HG02610 (cell line): Measurements from ENCODE around the gene DNAI4.
"Not testable (repeated sequence)": the region's sequence is repeated elsewhere in the genome, so short reads cannot be mapped to it uniquely, and the experiment has no call there.

Experiments
- ATAC-seq: cut with Tn5 transposase; IDR thresholded peaks from one replicate; pipeline ENCODE4 v1.9.1; 2021; ENCODE audit warnings: mild to moderate bottlenecking, moderate library complexity; ENCODE audit not compliant: unreplicated experiment

The DNAI4 gene

DNA sequence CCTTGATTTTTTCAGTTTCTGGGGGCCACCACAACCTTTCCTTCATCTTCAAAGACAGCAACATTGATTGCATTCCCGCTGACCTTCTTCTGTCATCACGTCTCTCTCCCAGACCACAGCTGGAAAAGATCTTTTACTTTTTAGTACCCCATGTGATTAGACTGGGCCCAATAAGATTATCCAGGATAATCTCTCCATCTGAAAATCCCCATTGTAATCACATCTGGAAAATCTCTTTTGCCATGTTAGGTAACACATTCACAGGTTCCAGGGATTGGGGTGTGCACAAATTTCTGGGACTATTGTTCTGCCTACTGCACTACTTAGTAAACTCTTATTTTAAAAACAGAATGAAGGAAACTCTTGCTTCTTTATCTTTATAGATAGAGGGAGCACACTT lies 76.5 kb downstream of the DNAI4 start:
- no peak for ATAC-seq

DNA sequence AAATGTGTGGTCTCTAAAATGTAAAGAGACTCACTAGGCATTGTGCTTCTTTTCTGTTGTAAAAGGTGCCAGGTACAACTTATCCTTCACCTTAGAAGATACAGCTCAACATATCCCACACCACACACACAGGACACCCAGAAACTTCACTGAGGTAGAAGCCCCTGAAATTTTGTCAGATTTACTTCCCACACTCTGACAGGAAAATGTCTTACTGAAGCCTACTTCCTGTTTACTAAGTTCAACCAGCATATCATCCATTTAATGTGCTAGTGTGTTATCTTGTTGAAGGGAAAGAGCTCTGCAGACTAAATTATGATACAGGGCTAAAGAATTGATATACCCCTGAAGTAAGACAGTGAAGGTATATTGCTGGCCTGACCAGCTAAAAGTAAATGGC lies 83.7 kb downstream of the DNAI4 start:
- ATAC-seq = no peak

DNA sequence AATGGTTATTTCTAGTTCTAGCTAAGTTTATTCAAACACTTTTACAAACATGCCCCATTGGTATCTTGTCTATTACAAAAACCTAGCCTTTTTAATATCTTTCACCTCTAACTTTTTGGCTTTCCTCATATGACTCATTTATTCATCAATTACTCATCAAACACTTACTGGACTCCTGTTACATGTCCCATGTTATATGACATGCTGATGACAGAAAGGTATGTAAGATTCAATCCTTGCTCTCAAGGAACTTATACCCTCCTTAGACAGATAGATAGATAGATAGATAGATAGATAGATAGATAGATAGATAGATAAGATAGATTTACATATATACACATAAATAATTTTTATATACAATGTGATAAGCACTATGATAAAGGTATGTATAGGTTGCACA lies 89.7 kb downstream of the DNAI4 start:
- no peak for ATAC-seq

DNA sequence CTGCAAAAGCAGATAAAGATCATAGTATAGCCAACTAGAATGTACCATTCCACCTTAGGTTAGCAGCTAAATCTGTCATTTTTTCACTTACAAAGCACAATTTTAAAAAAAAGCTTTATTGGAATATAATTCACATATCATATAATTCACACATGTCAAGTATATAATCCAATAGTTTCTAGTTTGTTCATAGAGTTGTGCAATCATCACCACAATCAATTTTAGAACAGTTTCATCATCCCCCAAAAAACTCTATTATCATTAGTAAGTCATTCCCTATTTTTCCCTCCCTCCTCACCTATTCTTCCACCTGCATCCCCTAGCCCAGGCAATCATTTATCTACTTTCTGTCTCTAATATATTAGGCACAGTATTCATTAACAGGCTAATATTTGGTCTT lies 91.5 kb downstream of the DNAI4 start:
- no peak for ATAC-seq

DNA sequence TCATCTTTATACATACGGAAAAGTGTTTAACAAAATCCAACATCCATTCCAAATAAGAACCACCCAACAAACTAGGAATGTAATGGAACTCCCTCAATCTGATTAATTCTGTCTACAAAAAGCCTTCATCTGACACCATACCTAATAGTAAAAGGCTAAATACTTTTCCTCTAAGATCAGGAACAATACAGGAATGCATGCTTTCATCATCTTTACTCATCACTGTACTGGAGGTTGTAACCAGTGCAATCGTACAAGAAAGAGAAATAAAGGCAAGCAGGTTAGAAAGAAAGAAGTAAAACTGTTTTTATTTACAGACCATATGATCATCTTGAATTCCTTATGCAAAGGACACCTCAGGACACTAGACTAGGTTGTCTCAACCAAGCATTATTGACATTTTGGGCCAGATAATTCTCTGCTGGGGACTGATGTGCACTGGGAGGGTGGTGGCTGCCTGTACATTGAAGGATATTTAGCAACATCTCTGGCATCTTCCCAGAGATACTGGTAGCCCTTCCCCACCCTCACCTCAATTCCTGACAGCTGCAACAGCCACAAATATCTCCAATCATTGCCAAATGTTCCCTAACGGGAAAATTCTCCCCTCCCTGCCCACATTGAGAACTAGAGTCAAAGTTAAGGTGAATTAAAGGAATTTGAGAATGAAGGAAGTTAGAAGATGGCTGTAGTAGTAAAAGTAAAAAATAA lies 93.0 kb downstream of the DNAI4 start:
- ATAC-seq = no peak

DNA sequence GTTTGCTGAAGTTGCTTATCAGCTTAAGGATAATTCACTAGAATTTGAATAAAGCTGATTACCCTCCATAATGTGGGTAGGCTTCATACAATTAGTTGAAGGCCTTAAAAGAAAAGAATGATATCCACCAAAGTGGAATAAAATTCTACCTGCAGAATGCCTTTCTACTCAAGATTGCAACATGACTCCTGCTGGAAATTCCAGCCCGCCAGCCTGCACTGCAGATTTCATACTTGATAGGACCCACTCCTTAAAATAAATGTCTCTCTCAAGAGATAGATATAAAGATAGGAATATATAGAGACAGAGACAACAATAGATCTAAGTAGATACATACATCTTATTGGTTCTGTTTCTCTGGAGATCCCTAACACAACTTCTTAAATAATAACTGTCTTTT lies 99.9 kb downstream of the DNAI4 start:
- no peak for ATAC-seq

DNA sequence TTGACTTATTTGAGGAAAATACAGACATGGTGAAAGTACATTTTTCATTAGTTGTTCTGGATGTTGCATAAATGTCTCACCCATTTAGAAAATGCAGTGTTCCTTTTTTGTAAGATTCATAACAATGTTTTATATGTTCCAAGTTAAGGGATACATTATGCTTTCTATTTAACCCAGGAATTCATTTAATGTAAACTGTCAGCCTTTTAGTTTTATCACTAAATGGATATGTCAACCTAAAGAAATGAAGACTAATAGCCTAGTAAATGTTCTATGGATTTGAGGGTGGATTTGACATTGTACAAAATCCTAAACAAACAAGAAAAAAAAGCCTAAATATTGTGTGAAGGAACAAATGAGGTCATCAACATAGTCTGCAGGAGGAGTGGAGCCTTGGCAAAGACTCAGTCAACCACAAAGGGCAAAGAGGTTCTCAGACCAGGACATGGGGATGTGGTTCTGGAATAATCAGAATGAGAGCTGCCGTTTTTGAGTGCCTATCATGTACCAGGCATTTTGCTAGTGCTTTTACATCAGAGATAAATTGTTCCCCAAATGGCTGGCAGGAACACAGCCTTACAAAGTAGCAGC lies 114.8 kb downstream of the DNAI4 start:
- no peak for ATAC-seq

DNA sequence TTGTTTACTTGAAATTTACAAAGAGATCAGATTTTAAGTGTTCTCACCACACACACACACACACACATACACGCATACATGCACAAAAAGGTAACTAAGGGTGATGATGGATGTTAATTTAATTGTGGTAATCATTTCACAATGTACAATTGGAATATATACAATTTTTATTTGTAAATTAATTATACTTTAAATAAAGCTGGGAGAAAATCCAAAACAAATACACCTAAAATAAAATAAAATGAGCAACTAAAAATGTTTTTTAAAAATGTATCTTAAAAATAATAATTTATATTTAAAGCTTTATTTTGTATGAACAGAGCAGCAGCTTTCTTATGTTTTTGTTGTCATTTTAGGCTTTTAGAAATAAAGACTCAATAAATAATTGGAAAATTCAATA lies 115.4 kb downstream of the DNAI4 start:
- no peak for ATAC-seq

DNA sequence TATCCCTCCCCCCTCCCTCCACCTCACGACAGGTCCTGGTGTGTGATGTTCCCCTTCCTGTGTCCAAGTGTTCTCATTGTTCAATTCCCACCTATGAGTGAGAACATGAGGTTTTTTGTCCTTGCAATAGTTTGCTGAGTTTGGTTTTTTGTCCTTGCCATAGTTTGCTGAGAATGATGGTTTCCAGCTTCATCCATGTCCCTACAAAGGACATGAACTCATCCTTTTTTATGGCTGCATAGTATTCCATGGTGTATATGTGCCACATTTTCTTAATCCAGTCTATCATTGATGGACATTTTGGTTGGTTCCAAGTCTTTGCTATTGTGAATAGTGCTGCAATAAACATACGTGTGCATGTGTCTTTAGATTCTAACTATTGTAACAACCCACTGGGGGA lies 128.8 kb downstream of the DNAI4 start:
- not testable (repeated sequence) for ATAC-seq

DNA sequence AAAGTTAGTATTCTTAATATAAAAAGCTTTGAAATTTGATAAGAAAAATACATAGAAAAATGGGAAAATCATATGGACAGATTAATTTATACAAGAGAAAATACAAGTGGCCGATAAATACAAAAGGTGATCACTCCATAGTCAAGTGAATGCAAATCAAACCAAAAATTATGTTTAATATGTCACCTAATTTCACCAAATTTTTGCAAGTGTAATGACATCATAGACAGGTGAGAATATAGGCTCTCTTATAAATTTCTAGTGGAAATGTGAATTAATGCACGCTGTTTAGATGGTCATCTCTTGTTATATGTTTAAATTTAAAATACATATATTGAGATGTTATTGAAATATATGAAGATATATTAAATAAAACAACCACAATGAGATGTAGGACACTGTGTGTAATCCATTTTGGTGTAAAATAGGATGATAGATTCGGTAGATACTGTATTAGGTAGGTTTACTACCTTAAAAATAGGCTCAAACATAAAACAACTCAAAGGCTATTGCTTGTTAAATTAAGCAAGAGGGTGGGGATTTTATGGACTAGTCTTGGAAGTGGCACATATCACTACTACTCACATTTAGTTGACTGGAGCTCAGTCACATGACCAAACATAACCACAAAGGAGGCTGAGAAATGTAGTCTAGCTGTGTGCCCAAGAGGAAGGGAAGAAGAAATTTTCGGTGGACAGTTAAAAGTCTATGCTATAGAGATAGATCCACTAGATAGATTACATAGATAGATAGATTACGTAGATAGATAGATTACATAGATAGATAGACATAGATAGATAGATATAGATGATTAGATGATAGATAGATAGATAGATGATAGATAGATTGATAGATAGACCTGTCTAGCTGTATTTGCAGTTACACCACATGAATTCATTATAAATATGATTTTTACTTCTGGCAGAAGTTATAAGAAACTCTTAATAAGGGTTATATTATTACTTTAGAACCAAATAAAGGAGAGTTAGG lies 132.7 kb downstream of the DNAI4 start:
- no peak for ATAC-seq

DNA sequence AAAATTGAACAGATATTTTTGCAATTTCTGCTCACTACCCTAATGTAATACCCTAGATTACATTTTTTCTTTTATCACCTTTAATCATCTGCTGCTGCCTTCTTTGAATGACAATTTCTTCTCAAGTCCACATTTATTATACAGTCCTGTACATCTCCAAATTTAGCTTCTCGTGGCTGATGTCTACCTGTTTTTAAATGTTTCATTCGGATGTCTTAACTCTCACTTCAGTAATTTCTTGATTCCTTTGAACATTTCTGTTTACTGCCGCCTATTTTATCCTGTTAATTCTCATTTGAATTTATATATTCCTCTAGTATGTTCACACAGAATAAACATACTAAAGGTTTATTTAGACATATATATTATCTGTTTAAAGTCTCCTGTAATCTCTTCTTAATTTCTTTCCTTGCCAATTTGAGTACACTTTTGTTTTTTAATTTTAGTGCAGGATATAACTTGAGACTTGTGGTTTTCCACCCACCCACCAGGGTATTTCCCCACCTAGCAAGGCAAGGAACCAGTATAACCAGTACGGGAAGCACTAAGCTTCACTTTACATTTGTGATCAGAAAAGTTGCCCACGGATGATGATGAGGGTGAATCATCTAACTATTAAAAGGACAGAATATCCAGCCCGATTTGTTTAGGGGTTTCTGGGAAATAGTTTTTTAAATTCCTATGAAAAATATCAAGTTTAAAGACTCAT lies 136.3 kb downstream of the DNAI4 start:
- peak; percentile 85 for ATAC-seq

DNA sequence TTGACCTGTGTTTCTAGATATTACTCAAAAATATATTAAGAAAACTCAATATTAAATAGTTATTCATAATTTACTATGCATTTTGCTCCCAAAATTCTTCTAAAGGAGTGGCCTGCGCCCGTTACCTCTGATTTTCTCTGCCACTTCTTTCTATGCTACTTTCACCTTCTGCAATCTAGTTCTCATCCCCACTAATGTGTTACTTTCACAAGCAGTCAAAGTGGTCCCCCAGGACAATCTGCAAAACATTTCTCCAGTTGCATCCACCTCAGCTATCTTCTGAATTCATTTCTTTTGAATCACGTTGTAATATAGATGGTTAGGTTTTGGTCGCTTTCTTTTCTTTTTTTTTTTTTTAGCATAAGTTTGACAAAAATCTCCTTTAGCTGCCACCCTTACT lies 137.0 kb downstream of the DNAI4 start:
- ATAC-seq = no peak

DNA sequence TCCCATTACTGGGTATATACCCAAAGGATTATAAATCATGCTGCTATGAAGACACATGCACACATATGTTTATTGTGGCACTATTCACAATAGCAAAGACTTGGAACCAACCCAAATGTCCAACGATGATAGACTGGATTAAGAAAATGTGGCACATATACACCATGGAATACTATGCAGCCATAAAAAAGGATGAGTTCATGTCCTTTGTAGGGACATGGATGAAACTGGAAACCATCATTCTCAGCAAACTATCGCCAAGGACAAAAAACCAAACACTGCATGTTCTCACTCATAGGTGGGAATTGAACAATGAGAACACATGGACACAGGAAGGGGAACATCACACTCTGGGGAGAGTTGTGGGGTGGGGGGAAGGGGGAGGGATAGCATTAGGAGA lies 138.9 kb downstream of the DNAI4 start:
- ATAC-seq = not testable (repeated sequence)

DNA sequence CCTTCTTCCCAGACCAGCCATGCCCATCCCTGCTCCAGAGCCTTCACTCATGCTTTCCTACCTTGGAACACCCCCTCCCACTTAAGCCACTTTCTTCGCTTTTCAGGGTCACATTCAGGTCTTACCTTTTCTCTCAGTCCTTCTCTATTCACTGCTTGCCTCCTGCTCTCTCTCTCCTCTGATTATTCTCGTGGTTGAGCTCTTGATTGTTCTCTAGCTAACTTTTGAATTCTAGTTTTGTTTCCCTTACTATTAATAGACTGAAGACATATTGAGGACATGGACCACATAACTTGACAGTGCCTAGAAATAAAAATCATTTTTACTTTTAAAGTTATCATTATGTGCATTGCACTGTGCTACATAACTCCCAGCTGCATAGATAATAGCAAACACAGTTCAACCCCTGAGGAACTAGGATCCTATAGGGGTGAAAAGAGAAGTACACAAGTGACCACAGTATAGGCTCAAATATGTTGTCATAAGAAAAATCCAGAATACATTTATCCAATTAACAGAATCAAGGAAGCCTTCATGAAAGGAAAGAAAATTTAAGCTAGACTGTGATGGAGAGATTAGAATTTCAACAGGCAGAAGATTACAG lies 145.1 kb downstream of the DNAI4 start:
- ATAC-seq = no peak

DNA sequence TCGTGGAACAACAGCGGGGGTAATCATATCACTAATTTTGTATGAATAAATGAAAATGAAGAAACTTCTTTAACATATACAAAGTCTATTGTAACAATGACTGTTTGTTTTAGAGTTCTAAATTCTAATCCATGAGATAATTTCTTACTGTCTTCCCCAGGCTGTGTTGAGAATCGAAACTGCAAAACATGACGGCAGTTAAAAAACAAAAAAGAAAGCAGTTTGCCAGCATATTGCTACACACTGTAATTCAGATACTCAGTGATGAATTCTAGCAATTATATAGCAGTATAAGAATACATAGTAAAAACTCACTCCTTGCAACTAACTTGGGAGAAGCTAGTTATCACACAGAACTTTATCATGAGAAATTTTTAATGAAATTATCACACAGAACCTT lies 145.7 kb downstream of the DNAI4 start:
- ATAC-seq = no peak

DNA sequence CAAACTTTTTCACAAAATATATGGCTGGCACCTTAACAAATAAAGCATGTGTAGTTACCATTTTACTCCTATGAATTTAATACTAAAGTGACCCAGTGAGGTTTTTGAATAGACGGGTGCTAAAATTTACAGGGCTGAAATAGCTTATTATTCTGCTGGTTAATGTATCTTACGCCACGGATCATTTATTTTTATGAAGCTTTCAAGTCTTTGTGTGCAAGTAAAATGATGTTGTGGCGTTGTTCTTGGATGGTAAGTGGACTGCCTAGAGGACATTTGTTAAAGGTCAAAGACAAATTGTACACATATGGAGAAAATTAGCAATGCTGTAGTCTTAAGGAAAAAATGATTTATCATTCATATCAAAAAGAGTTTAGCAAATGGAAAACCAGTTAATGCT lies 146.4 kb downstream of the DNAI4 start:
- ATAC-seq = no peak

DNA sequence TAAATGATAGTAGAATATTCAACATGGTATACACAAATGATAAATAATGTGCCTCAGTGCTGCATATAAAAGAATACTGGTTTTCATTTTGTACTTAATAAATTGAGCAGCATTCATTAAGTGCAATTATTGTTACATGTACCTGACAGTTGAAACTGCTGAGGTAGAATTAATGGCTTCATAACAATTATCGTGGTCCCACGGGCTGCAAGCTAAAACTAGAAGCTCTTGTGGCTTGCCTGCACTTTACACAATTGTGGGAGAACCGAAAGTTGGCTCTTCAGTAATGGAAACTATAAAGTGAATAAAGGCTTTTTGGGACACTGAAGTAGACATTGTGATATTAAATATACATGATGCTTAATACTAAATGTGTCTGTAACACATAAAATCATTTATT lies 146.8 kb downstream of the DNAI4 start:
- ATAC-seq = no peak

DNA sequence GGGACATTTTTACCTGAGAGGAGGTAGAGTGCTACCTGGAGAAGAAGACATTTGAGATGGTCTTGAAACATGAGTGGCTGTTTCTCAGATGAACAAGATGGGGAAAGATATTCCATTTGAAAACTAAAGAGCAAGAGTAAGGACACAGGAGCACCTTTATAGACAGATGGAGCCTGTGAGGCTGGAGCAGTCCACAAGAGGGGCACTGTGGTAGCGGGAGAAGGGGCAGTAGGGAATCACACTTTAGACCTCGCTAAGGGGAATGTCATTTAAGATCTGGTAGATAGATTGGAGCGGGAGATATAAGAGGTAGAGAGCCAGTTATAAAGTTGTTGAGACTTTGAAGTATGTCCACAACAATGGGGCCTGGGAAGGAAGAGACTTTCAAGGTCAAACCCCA lies 149.0 kb downstream of the DNAI4 start:
- no peak for ATAC-seq

DNA sequence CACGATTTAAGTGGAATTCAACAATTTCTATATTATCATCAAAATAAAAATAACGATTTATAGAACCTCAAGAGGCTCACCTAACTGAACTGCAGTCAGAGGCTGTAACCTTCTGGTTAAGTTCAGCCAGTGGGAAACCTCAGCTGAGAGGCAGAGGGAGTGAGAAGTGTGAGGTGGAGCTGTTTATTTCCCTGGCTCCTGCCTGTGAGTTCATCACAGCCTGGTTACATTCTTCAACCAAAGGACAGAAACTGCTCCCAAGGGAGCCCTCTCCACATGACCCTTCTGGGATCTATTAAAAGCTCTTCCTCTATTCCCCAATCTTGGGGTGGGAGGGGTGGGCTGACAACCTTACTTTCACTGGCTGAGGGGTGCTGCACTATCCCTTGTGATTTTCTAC lies 150.2 kb downstream of the DNAI4 start:
- ATAC-seq = no peak

DNA sequence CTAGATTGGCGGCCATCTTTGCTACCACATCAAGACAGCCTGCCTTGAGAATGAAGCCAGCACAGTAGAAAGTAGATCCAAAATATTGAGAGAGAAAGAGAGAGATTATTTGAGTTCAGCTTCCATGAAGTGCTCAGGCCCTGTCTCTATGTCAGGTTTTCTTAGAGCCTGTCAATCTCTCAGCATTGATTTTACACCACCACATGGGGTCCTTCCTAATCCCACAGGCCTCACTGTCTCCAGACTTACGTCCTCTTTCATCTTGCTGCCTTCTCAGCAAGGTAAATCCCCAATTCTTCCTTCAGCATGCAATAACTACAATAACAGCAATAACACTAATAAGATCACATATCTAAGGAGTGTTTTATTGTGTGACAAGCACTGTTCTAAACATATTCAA lies 151.4 kb downstream of the DNAI4 start:
- no peak for ATAC-seq

DNA sequence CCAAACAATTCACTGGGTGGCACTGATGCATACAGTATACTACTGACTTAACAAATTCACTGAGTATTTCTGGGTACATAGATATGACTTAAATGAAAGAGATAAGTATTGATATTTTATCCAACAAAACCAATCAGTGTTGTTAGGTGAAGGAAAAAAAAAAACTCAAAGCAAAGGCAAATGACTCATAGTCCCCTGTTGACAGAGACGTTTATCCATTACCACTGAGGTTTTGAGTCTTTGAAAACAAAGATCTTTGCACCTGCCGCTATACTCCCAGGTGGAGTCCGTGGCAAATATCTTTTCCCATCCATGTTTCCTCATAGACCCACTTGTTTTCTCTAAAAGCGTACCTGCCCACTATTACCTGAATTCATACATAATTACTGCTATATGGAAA lies 154.0 kb downstream of the DNAI4 start:
- no peak for ATAC-seq
